ENCODE results near the gene AKR1D1.
"Not testable (repeated sequence)": the region's sequence is repeated elsewhere in the genome, so short reads cannot be mapped to it uniquely, and the experiment has no call there.

The AKR1D1 gene

GRCh38 chr7:138125598-138126111, 49.4 kb downstream of the AKR1D1 start:
- Histone ChIP-seq H3K36me3 (ENCODE audit: insufficient read depth, low read length) (no peaks in the 10 kb centered on the region), H3K4me3 (ENCODE audit: low read depth in 1 of 2, low read length in 2 of 2) (no peak overlapping the region), H3K27ac (ENCODE audit: low read depth, low read length) (no peak overlapping the region), H3K9ac (ENCODE audit: low read length) (no peak overlapping the region), H3K4me1 (ENCODE audit: insufficient read depth, low read length) (no peaks in the 10 kb centered on the region), H3K27me3 (ENCODE audit: control insufficient read depth in 1 of 2, insufficient read depth in 2 of 2, low read length in 2 of 2) (no peaks in the 10 kb centered on the region), H3K9me3 (ENCODE audit: low read length) (no peaks in the 10 kb centered on the region)

GRCh38 chr7:138126928-138127327, 50.7 kb downstream of the AKR1D1 start:
- no peak overlapping the region for H3K9ac ChIP-seq (ENCODE audit: low read length)
- H3K9me3 ChIP-seq (ENCODE audit: low read length) = no peaks in the 10 kb centered on the region
- no peaks in the 10 kb centered on the region for H3K27me3 ChIP-seq (ENCODE audit: control insufficient read depth in 1 of 2, insufficient read depth in 2 of 2, low read length in 2 of 2)
- no peak overlapping the region for H3K27ac ChIP-seq (ENCODE audit: low read depth, low read length)
- no peaks in the 10 kb centered on the region for H3K4me1 ChIP-seq (ENCODE audit: insufficient read depth, low read length)
- H3K4me3 ChIP-seq (ENCODE audit: low read depth in 1 of 2, low read length in 2 of 2) = no peak overlapping the region
- H3K36me3 ChIP-seq (ENCODE audit: insufficient read depth, low read length) = no peaks in the 10 kb centered on the region

- H3K27me3 ChIP-seq (ENCODE audit: control insufficient read depth in 1 of 2, insufficient read depth in 2 of 2, low read length in 2 of 2) = no peaks in the 10 kb centered on the region
- no peak overlapping the region for H3K9ac ChIP-seq (ENCODE audit: low read length)
- no peaks in the 10 kb centered on the region for H3K9me3 ChIP-seq (ENCODE audit: low read length)
- no peaks in the 10 kb centered on the region for H3K36me3 ChIP-seq (ENCODE audit: insufficient read depth, low read length)
- no peak overlapping the region for H3K27ac ChIP-seq (ENCODE audit: low read depth, low read length)
- H3K4me3 ChIP-seq (ENCODE audit: low read depth in 1 of 2, low read length in 2 of 2) = no peak overlapping the region
- H3K4me1 ChIP-seq (ENCODE audit: insufficient read depth, low read length) = no peaks in the 10 kb centered on the region
Measured at GRCh38 chr7:138127996-138128395, 51.7 kb downstream of the AKR1D1 start.

GRCh38 chr7:138129551-138130165, 53.4 kb downstream of the AKR1D1 start:
- Histone ChIP-seq H3K9me3 (ENCODE audit: low read length) (no peaks in the 10 kb centered on the region), H3K27me3 (ENCODE audit: control insufficient read depth in 1 of 2, insufficient read depth in 2 of 2, low read length in 2 of 2) (no peaks in the 10 kb centered on the region), H3K36me3 (ENCODE audit: insufficient read depth, low read length) (no peaks in the 10 kb centered on the region), H3K27ac (ENCODE audit: low read depth, low read length) (no peak overlapping the region), H3K4me3 (ENCODE audit: low read depth in 1 of 2, low read length in 2 of 2) (no peak overlapping the region), H3K9ac (ENCODE audit: low read length) (no peak overlapping the region), H3K4me1 (ENCODE audit: insufficient read depth, low read length) (no peaks in the 10 kb centered on the region)

GRCh38 chr7:138137423-138138171, 61.3 kb downstream of the AKR1D1 start:
- no peaks in the 10 kb centered on the region for H3K4me1 ChIP-seq (ENCODE audit: insufficient read depth, low read length)
- H3K36me3 ChIP-seq (ENCODE audit: insufficient read depth, low read length) = no peaks in the 10 kb centered on the region
- no peaks in the 10 kb centered on the region for H3K9me3 ChIP-seq (ENCODE audit: low read length)
- H3K27me3 ChIP-seq (ENCODE audit: control insufficient read depth in 1 of 2, insufficient read depth in 2 of 2, low read length in 2 of 2) = no peaks in the 10 kb centered on the region
- H3K4me3 ChIP-seq (ENCODE audit: low read depth in 1 of 2, low read length in 2 of 2) = no peak overlapping the region
- no peak overlapping the region for H3K9ac ChIP-seq (ENCODE audit: low read length)
- H3K27ac ChIP-seq (ENCODE audit: low read depth, low read length) = no peak overlapping the region

GRCh38 chr7:138138244-138138643, 62.0 kb downstream of the AKR1D1 start:
- Histone ChIP-seq H3K27ac (ENCODE audit: low read depth, low read length) (no peak overlapping the region), H3K9me3 (ENCODE audit: low read length) (no peaks in the 10 kb centered on the region), H3K36me3 (ENCODE audit: insufficient read depth, low read length) (no peaks in the 10 kb centered on the region), H3K4me3 (ENCODE audit: low read depth in 1 of 2, low read length in 2 of 2) (no peak overlapping the region), H3K9ac (ENCODE audit: low read length) (no peak overlapping the region), H3K27me3 (ENCODE audit: control insufficient read depth in 1 of 2, insufficient read depth in 2 of 2, low read length in 2 of 2) (no peaks in the 10 kb centered on the region), H3K4me1 (ENCODE audit: insufficient read depth, low read length) (no peaks in the 10 kb centered on the region)

- Histone ChIP-seq H3K4me3 (ENCODE audit: low read depth in 1 of 2, low read length in 2 of 2) (no peak overlapping the region), H3K9ac (ENCODE audit: low read length) (no peak overlapping the region), H3K4me1 (ENCODE audit: insufficient read depth, low read length) (no peaks in the 10 kb centered on the region), H3K27me3 (ENCODE audit: control insufficient read depth in 1 of 2, insufficient read depth in 2 of 2, low read length in 2 of 2) (no peaks in the 10 kb centered on the region), H3K36me3 (ENCODE audit: insufficient read depth, low read length) (no peaks in the 10 kb centered on the region), H3K9me3 (ENCODE audit: low read length) (no peaks in the 10 kb centered on the region), H3K27ac (ENCODE audit: low read depth, low read length) (no peak overlapping the region)
Measured at GRCh38 chr7:138142583-138143201, 66.4 kb downstream of the AKR1D1 start.

- Histone ChIP-seq H3K27ac (ENCODE audit: low read depth, low read length) (no peak overlapping the region), H3K4me3 (ENCODE audit: low read depth in 1 of 2, low read length in 2 of 2) (no peak overlapping the region), H3K27me3 (ENCODE audit: control insufficient read depth in 1 of 2, insufficient read depth in 2 of 2, low read length in 2 of 2) (no peaks in the 10 kb centered on the region), H3K9ac (ENCODE audit: low read length) (no peak overlapping the region), H3K36me3 (ENCODE audit: insufficient read depth, low read length) (no peaks in the 10 kb centered on the region), H3K4me1 (ENCODE audit: insufficient read depth, low read length) (no peaks in the 10 kb centered on the region), H3K9me3 (ENCODE audit: low read length) (no peaks in the 10 kb centered on the region)
Measured at GRCh38 chr7:138144958-138145357, 68.7 kb downstream of the AKR1D1 start.

GRCh38 chr7:138146221-138146620, 70.0 kb downstream of the AKR1D1 start:
- not testable (repeated sequence) for H3K27me3 ChIP-seq (ENCODE audit: control insufficient read depth in 1 of 2, insufficient read depth in 2 of 2, low read length in 2 of 2); H3K4me1 ChIP-seq (ENCODE audit: insufficient read depth, low read length)

GRCh38 chr7:138146757-138147734, 70.8 kb downstream of the AKR1D1 start:
- H3K36me3 ChIP-seq (ENCODE audit: insufficient read depth, low read length); H3K27ac ChIP-seq (ENCODE audit: low read depth, low read length); H3K27me3 ChIP-seq (ENCODE audit: control insufficient read depth in 1 of 2, insufficient read depth in 2 of 2, low read length in 2 of 2); H3K4me3 ChIP-seq (ENCODE audit: low read depth in 1 of 2, low read length in 2 of 2); H3K4me1 ChIP-seq (ENCODE audit: insufficient read depth, low read length); H3K9me3 ChIP-seq (ENCODE audit: low read length); H3K9ac ChIP-seq (ENCODE audit: low read length): not testable (repeated sequence)

More at GRCh38 chr7:138146221-138146620, 70.0 kb downstream of the AKR1D1 start:
- H3K9me3 ChIP-seq (ENCODE audit: low read length); H3K36me3 ChIP-seq (ENCODE audit: insufficient read depth, low read length); H3K4me3 ChIP-seq (ENCODE audit: low read depth in 1 of 2, low read length in 2 of 2); H3K9ac ChIP-seq (ENCODE audit: low read length); H3K27ac ChIP-seq (ENCODE audit: low read depth, low read length): not testable (repeated sequence)
